ENCODE data around the gene LIN9. TPM values are rescaled to one million over a fixed set of nuclear protein-coding genes. Genes with fewer than 3 reads are reported as not detected.
"Not testable (repeated sequence)": the region's sequence is repeated elsewhere in the genome, so short reads cannot be mapped to it uniquely, and the experiment has no call there.

LIN9 gene
- total and polyA plus RNA-seq, 7 donors: 1.1 to 2.6 (median 1.6) TPM

GRCh38 chr1:226276987-226277386 lies 32.0 kb downstream of the LIN9 start:
- intact Hi-C loops (cut with DNase I): no loop called here
- H3K4me1 ChIP-seq: no peaks in the 10 kb centered on the region
- no peak for TF ChIP-seq CTCF (IDR thresholded peaks at IDR 0.05)
- H3K4me3 ChIP-seq: no peak overlapping the region
- WGBS, 3 donors: 97 to 100% (median 98%) methylated on average over 4 of the region's 4 CpGs
- H3K27me3 ChIP-seq (ENCODE audit: insufficient read depth in 3 of 3, low read length in 2 of 3): no peaks in the 10 kb centered on the region
- no peak overlapping the region for H3K27ac ChIP-seq
- no peaks in the 10 kb centered on the region for H3K9me3 ChIP-seq
- no peaks in the 10 kb centered on the region for H3K36me3 ChIP-seq (ENCODE audit: insufficient read depth in 1 of 2, low read depth in 1 of 2)
- no peak for ATAC-seq
- no peak for DNase-seq

- 82 to 85% (median 82%) methylated on average over 3 of the region's 3 CpGs for WGBS, 3 donors
- intact Hi-C loops (cut with DNase I): no loop called here
- H3K4me3 ChIP-seq: no peak overlapping the region
- no peaks in the 10 kb centered on the region for H3K36me3 ChIP-seq (ENCODE audit: insufficient read depth in 1 of 2, low read depth in 1 of 2)
- DNase-seq: no peak
- no peak for TF ChIP-seq CTCF (IDR thresholded peaks at IDR 0.05)
- no peaks in the 10 kb centered on the region for H3K9me3 ChIP-seq
- H3K4me1 ChIP-seq: no peaks in the 10 kb centered on the region
- ATAC-seq: no peak
- no peaks in the 10 kb centered on the region for H3K27me3 ChIP-seq (ENCODE audit: insufficient read depth in 3 of 3, low read length in 2 of 3)
- H3K27ac ChIP-seq: no peak overlapping the region
Observed at GRCh38 chr1:226276077-226276682, 32.8 kb downstream of the LIN9 start.

- H3K27ac ChIP-seq: no peak overlapping the region
- H3K9me3 ChIP-seq: no peaks in the 10 kb centered on the region
- no peak overlapping the region for H3K4me3 ChIP-seq
- DNase-seq (no peak), ATAC-seq (no peak)
- TF ChIP-seq CTCF (IDR thresholded peaks at IDR 0.05): no peak
- H3K36me3 ChIP-seq (ENCODE audit: insufficient read depth in 1 of 2, low read depth in 1 of 2): no peaks in the 10 kb centered on the region
- H3K4me1 ChIP-seq: no peaks in the 10 kb centered on the region
- 86 to 89% (median 89%) methylated on average over 1 of the region's 1 CpG for WGBS, 3 donors
- no peaks in the 10 kb centered on the region for H3K27me3 ChIP-seq (ENCODE audit: insufficient read depth in 3 of 3, low read length in 2 of 3)
- intact Hi-C loops (cut with DNase I): no loop called here
Observed at GRCh38 chr1:226274138-226274537, 34.8 kb downstream of the LIN9 start.

- H3K4me3 ChIP-seq; H3K27ac ChIP-seq; intact Hi-C loops (cut with DNase I); H3K9me3 ChIP-seq; H3K36me3 ChIP-seq (ENCODE audit: insufficient read depth in 1 of 2, low read depth in 1 of 2); H3K27me3 ChIP-seq (ENCODE audit: insufficient read depth in 3 of 3, low read length in 2 of 3); H3K4me1 ChIP-seq; DNase-seq; ATAC-seq: not testable (repeated sequence)
- 58 to 70% (median 69%) methylated on average over 8 of the region's 8 CpGs for WGBS, 3 donors
Observed at GRCh38 chr1:226272233-226272902, 36.6 kb downstream of the LIN9 start.

- intact Hi-C loops (cut with DNase I): no loop called here
- Histone ChIP-seq H3K36me3 (ENCODE audit: insufficient read depth in 1 of 2, low read depth in 1 of 2) (peaks cover 0 to 9% of the 10 kb centered on the region in 2 donors), H3K4me3 (no peak overlapping the region), H3K27me3 (ENCODE audit: insufficient read depth in 3 of 3, low read length in 2 of 3) (no peaks in the 10 kb centered on the region), H3K9me3 (no peaks in the 10 kb centered on the region), H3K27ac (no peak overlapping the region), H3K4me1 (no peaks in the 10 kb centered on the region)
- WGBS, 3 donors: 46 to 62% (median 55%) methylated on average over 3 of the region's 3 CpGs
- TF ChIP-seq CTCF (IDR thresholded peaks at IDR 0.05): no peak
- ATAC-seq (no peak), DNase-seq (no peak)
Observed at GRCh38 chr1:226268421-226269124, 40.4 kb downstream of the LIN9 start.
